Measurements from ENCODE around the gene SPRYD4.

The SPRYD4 gene

DNA sequence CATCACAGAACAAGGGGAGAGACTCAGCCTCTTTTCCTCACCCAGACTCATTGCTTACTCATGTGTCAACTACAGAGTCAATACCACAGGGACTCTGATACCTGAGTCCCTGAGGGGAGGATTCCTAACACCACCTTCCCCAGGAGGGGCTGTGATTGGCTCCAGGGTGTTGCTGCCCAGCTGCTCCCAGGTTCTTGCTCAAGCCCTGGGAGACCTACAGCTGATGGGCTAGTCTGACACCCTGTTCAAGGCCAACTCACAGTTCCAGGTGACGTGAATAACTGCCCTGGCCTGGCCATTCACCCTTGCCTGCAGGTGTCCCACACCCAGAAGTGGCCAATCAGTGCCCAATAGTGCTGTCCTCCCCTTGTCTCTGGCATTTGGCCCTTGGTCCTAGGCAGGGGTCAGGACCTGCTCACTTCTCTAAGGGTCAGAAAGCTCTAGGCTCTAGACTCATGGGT lies 8.6 kb downstream of the SPRYD4 start:
- TF ChIP-seq, protein P1, sequence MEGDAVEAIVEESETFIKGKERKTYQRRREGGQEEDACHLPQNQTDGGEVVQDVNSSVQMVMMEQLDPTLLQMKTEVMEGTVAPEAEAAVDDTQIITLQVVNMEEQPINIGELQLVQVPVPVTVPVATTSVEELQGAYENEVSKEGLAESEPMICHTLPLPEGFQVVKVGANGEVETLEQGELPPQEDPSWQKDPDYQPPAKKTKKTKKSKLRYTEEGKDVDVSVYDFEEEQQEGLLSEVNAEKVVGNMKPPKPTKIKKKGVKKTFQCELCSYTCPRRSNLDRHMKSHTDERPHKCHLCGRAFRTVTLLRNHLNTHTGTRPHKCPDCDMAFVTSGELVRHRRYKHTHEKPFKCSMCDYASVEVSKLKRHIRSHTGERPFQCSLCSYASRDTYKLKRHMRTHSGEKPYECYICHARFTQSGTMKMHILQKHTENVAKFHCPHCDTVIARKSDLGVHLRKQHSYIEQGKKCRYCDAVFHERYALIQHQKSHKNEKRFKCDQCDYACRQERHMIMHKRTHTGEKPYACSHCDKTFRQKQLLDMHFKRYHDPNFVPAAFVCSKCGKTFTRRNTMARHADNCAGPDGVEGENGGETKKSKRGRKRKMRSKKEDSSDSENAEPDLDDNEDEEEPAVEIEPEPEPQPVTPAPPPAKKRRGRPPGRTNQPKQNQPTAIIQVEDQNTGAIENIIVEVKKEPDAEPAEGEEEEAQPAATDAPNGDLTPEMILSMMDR (conservative IDR thresholded peaks at IDR 0.05): no peak
- no peak for TF ChIP-seq ZFX (IDR thresholded peaks at IDR 0.05)
- H3K27ac ChIP-seq: no peak overlapping the region

DNA sequence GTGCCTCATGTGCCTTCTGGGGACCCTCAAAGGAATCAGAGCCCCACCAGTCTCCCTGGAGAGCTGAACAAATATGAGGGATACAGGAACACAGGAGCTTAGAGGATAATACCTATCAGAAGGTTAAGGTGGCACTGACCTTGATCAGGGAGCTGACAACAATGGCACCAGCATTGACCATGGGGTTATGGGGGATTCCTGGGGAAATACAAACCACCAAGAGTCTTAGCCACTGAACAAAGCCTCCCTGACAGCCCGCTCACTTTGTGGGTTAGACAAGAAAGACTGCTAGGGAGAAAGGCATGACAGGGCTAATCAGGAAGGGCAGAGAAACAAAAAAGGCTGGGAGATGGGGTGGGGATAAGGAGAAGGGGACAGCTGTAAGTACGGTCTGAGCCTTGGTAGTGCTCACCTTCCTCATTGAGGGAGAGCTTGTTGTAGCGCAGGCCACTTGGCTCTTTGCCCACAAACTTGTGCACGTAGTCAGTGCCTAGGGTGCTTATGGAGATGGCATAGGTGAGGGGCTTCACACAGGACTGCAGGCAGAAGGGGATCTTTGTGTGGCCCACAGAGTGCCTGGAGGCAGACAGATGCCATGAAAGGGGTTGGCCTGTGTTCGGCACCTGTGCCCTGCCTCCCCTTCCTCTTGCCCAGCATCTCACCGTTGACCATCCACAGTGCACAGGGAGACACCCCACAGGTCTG lies 9.3 kb downstream of the SPRYD4 start:
- H3K27ac ChIP-seq: no peak overlapping the region
- no peak for TF ChIP-seq ZFX (IDR thresholded peaks at IDR 0.05)
- TF ChIP-seq, protein P1 (conservative IDR thresholded peaks at IDR 0.05): no peak

GRCh38 chr12:56479625-56480024 lies 11.2 kb downstream of the SPRYD4 start:
- H3K27ac ChIP-seq: no peak overlapping the region
- TF ChIP-seq, protein P1 (conservative IDR thresholded peaks at IDR 0.05): no peak
- TF ChIP-seq ZFX (IDR thresholded peaks at IDR 0.05): no peak

DNA sequence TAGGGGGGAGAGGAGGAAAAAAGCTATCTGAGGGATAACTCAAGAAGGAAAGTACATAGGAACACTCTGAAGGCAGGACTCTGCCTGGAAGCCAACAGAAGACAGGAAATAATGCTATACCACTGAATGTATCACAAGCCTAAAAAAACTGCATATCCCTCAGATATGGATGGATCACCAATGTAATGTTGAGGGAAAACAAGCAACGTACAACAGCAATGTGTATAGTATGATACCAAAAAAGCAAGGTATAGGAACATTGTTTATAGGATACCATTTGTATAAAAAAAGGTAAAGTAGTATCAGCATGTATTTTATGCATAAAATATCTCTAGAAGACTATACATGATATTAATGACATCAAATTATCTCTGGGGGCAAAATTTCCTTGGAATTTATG lies 16.2 kb downstream of the SPRYD4 start:
- H3K27ac ChIP-seq: no peak overlapping the region
- TF ChIP-seq, protein P1 (conservative IDR thresholded peaks at IDR 0.05): no peak
- no peak for TF ChIP-seq ZFX (IDR thresholded peaks at IDR 0.05)

- no peak overlapping the region; the same call in 1 of the 2 replicates for H3K27ac ChIP-seq
- no peak for TF ChIP-seq ZFX (IDR thresholded peaks at IDR 0.05)
- TF ChIP-seq, protein P1 (conservative IDR thresholded peaks at IDR 0.05): no peak
These were observed 18.3 kb downstream of the SPRYD4 start for GRCh38 chr12:56486694-56487093.

DNA sequence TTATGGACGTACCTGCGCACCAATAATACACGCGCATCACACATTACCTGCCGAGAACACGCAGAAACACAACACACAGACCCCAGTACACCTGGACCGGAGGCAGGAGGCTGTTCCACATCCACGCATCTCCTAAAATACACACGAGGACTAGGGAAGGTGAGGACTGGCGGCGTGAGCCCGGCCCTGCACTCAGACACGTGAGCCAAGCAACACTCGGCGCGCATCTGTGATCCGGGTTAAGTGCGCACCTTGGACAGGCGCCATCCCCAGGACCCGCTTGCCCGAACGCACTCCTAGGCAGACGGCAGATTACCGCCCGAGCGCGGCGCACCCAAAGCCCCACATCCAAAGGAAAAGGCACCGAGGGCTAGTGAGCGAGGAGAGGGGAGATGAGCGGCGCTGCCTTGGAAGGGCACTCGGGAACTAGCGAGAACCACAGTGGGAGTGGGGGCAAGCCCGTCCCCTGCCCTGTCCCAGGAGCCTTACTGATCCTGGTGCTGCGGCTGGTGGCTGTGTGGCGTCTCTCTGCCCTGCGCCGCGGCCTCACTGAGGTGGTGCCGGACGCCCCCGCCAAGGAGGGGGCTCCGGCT lies 19.2 kb downstream of the SPRYD4 start:
- H3K27ac ChIP-seq: peak overlapping the region; percentile 73
- no peak for TF ChIP-seq ZFX (IDR thresholded peaks at IDR 0.05)
- TF ChIP-seq, protein P1 (conservative IDR thresholded peaks at IDR 0.05): no peak
